Jurkat, Clone E6-1 (cell line): ENCODE measurements around the gene ARHGAP30.

Experiments used
- DNase-seq: peaks from one replicate; pipeline ENCODE4 v3.0.0-alpha.2; 2011; ENCODE audit warnings: low read depth, low spot score
- H3K4me3 ChIP-seq: 2 replicates; pipeline ENCODE4 v1.5.1; 2011; ENCODE audit warnings: mild to moderate bottlenecking, low read length, control low read depth, moderate library complexity

The ARHGAP30 gene

GRCh38 chr1:161092621-161093028, 22.9 kb upstream of the ARHGAP30 start:
- DNase-seq: no peak
- H3K4me3 ChIP-seq: no peak overlapping the region

DNA sequence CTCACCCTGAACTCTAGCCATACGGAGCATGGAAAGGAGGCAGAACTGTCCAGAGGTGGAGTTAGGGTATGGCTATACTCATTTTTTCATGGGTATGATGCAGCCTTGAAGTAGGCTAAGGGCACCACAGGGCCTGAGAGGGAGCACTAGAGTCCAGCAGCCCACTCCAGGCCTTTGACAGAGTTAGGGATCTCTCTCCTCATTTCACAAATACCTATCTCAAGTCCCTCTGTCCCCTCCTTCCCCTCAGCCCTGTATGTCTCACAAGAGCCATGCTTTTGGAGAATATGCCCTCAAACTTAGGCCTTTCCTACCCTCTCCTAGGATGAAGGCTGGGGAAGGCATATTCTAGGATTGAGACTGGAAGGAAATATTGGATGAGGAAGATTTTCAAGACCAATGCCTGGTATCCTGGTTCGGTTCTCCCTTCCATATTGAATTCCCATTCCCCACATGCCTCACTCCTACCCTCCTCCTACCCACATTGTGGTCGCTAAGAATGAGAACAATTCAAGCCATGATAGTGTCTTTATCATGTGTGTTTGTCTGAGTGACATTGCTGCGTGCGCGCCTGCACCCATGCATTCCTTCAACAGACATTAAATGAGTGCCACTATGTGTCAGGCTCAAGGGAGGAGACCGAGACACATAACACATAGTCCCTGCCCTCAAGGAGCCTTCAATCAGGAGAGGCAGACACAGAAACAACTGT, 22.3 kb upstream of the ARHGAP30 start:
- no peak for DNase-seq
- H3K4me3 ChIP-seq: no peak overlapping the region

- no peak overlapping the region for H3K4me3 ChIP-seq
- no peak for DNase-seq
Measured at GRCh38 chr1:161091093-161091492, 21.4 kb upstream of the ARHGAP30 start.

DNA sequence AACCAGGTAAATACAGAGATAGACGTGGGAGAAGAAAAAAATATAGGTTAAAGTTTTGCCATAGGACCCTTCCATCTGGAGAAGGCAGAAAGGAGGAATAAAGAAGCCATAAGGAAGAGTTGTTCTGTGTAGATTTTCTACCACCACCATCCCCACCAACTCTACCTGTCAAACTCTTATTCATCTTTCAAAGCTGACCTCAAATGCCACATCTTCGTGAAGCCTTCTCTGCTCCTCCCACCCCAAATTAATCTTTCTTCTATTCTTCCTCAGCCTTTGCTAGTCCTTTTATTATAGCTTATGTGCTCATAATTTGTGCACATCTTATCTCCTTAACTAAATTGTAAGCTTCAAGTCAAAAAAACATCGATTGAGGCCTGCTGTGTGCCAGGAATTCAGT, 20.9 kb upstream of the ARHGAP30 start:
- no peak for DNase-seq
- H3K4me3 ChIP-seq: no peak overlapping the region

- no peak overlapping the region for H3K4me3 ChIP-seq
- DNase-seq: no peak
Measured at GRCh38 chr1:161089938-161090337, 20.2 kb upstream of the ARHGAP30 start.

DNA sequence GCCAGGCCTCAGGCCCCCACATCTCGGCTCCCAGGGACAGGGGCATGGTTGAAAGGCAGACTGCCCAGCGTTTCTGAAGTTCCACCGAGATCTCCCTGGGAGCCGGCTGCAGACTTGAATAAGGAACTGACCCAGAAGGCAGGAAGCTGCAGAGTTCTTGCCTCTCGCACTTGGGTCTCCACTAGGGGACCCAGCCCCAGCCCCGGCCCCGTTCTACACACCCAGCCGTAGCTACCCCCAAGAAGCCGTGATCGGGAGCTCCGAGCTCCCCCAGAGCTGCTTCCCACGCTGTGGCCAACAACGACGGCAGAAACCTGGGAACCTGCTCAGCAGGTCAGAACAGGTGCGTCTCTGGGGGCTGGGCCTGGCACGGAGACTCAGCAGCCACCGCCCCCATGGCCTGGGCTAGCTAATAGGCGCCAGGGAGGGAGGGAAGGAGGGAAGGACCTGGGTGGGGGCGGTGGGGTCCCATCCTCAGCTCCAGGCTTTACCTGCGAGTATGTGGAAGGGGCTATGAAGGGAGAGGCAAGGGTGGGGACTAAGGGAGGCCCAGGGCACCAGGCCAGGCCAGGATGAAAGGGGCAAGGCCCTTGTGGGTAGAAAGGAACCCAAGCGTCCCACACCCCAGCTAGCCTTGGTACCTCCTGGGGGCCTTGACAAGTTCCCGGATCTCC, 19.7 kb upstream of the ARHGAP30 start, which contains the start of gene NECTIN4:
Gene NECTIN4, minus strand, starts transcription at position 308 of the 674 bp plus-strand sequence. Its CDS starts 262 bp downstream, at position 46.
- no peak within 1 kb of the TSS for H3K4me3 ChIP-seq
- no peak for DNase-seq

GRCh38 chr1:161088587-161089110, 19.0 kb upstream of the ARHGAP30 start:
- H3K4me3 ChIP-seq: no peak overlapping the region
- no peak for DNase-seq

- no peak overlapping the region for H3K4me3 ChIP-seq
- no peak for DNase-seq
Measured at GRCh38 chr1:161086457-161086856, 16.8 kb upstream of the ARHGAP30 start.

DNA sequence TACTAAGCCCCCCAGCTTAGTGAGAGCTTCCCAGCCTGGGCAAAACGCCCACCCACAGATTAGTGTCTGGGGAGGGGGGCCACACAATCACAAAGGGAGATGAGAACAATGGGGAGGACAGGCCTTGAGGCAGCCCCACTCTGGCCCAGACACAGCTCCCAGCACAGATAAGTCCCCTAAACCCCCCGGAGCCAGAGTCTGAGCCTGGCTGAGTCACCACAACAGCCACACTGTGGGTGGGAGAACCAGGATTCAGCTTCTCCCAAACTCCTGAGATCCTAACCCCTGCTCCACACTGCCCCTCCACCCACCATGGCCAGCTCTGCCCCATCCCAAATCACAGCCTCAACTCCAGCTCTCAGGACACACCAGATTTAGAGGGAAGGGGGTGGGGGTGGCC, 15.5 kb upstream of the ARHGAP30 start:
- no peak for DNase-seq

GRCh38 chr1:161084597-161084988, 14.9 kb upstream of the ARHGAP30 start:
- no peak for DNase-seq
- H3K4me3 ChIP-seq: no peak overlapping the region

More for the DNA sequence above, 15.5 kb upstream of the ARHGAP30 start:
- no peak overlapping the region for H3K4me3 ChIP-seq

DNA sequence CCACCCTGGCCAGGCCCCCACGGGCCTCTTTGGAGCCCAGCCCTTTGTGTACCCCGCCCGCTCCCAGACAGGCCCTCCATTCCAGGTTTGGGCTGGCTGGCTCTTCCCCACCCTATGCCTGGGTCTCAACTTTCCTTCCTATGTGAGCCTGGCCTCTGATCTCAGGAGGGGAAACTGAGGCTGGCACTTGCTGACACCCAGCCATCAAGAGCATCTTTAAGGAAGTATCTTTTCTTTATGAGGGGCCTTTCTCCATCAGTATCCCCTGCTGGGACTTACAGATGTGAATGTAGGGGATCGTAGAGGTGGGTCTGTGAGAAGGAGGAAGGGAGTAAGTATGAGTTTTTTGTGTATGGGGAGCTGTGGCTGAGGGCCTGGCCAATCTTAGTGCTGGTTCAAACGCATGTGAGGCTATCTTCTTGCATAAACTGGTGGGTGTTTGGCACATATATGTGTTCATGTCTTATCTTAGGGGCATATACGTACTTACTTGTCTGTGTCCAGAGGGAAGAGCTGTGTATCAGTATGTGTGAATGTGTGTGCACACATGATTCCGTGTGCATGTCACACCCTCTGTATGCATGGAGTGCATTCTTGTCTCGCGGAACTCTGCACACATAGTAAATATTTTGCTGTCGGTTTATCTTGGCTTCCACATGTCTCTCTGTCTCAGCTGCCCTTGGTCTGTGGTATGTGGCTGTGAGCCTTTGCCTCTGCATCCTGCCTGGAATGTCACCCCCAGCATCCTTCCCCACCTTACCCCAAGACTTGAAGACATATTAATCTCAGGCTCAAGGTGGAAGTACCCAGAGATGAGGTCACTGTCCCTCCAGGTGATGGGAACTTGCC, 14.3 kb upstream of the ARHGAP30 start:
- DNase-seq: no peak
- no peak overlapping the region for H3K4me3 ChIP-seq

DNA sequence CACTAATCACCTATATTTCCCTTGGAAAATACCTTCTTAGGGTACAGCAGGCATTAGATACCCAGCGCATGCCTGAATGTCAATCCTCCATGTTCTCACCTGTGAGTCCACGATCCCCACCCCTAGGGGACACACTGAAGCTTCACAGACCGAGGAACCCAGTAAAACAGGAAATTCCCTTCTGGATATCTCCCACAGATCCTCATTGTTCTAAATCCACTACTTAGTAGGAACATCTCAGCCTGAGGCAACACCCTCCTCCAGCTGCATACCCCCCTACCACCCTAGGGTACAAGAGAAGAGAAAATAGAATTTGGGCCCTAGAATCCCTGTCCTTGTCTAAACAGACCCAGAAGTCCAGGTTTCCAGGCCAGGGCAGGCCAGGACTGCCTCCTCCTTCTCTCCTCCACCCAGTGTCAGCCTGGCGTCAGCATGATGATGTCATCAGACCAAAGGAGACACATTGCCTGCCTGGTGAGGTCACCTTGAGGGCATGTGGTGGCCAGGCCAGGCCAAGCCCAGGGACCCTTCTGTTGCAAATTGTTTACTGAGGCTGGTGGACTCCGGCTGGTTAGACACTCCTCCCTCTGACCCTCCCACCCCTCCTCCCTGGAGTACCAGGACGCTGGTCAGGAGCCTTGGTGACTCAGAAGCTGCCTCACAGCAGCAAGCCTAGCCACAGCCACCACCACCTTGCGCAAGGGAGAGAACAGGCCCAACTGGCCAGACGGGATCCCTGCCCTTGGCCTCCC, 13.5 kb upstream of the ARHGAP30 start:
- H3K4me3 ChIP-seq: no peak overlapping the region
- DNase-seq: no peak

- DNase-seq: no peak
- no peak overlapping the region for H3K4me3 ChIP-seq
Measured at GRCh38 chr1:161082483-161082882, 12.8 kb upstream of the ARHGAP30 start.

DNA sequence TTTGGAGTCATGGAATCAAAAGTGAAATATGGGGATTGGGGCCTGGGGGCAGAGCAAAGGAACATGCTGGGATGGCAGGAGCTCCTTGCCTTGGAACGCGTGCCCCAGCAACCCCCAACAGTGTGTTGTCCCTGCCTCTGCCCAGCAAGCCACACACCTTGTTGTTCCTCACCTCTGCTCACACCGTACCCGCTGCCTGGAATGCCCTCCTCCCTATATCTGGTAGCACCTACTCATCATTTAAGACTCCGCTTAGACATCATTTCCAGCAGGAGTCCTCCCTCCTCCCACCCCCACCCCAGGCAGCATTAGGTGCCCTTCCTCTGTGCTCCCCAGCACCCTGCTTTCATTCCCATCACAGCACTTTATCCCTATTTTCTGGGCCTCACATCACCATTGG, 11.8 kb upstream of the ARHGAP30 start:
- no peak overlapping the region for H3K4me3 ChIP-seq
- no peak for DNase-seq

- no peak overlapping the region for H3K4me3 ChIP-seq
- no peak for DNase-seq
Measured at GRCh38 chr1:161080441-161081405, 11.0 kb upstream of the ARHGAP30 start.

- H3K4me3 ChIP-seq: no peak overlapping the region
- DNase-seq: no peak
Measured at GRCh38 chr1:161079436-161080110, 9.9 kb upstream of the ARHGAP30 start.

DNA sequence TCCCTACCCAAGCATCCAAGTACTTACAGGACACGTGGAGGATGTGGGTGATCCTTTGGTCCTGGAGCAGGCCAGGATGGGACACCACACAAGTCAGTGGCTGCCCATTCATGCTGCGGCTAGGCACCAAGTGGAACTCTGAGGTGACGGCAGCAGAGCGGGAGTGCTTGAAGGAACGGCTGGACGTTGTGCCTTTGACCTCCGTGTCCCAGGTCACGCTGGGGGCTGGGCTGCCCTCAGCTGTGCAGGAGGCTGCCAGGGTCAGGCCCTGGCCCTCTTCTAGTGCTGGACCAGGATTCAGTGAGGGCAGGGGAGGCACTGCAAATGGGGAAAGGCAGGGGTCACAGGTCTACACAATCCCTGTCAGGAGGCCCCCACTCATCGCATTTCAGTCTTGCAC, 7.7 kb upstream of the ARHGAP30 start:
- DNase-seq: no peak
- H3K4me3 ChIP-seq: no peak overlapping the region
